Activated gamma-delta T cell treated with anti-CD3 and anti-CD28 coated beads, Interleukin-2, amount 50 U/mL, for 16 hours (primary cell): Measurements from ENCODE around the gene KNDC1.
"Not testable (repeated sequence)": the region's sequence is repeated elsewhere in the genome, so short reads cannot be mapped to it uniquely, and the experiment has no call there.

Experiments used
- DNase-seq: peaks from one replicate; pipeline ENCODE4 v3.0.0-alpha.2; 2020; ENCODE audit warnings: low read depth

The KNDC1 gene

GRCh38 chr10:133221756-133222155 is 61.7 kb downstream of the KNDC1 start:
- not testable (repeated sequence) for DNase-seq

DNA sequence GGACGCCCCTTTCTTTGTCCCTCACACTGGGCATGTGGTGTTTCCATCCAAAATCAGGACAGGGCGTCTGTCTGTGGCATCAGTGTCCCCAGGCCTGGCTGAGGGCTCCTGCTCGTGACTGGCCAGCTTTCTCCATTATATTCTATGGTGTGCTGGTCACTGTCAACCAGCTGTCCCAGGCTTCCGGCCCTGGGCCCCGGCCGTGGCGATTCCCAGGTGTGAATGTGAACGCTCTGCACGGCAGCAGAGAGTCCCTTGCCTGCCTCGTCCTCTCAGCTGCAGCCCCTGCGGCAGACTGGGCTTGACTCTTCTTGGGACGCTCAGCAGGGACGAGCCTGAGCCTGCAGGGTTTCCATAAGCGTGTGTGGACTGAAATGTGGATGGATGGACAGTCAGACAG is 64.1 kb downstream of the KNDC1 start:
- no peak for DNase-seq

GRCh38 chr10:133224756-133225372 is 64.8 kb downstream of the KNDC1 start:
- DNase-seq, result no peak

- DNase-seq, result no peak
Observed at GRCh38 chr10:133225707-133226191, 65.7 kb downstream of the KNDC1 start.

GRCh38 chr10:133226251-133226808 is 66.3 kb downstream of the KNDC1 start:
- DNase-seq, result no peak

- no peak for DNase-seq
Observed at GRCh38 chr10:133227256-133227655, 67.2 kb downstream of the KNDC1 start.

- no peak for DNase-seq
Observed at GRCh38 chr10:133229265-133230043, 69.4 kb downstream of the KNDC1 start.

GRCh38 chr10:133230044-133230361 is 70.0 kb downstream of the KNDC1 start, which contains the start of gene UTF1:
UTF1 (plus strand) TSS chr10:133230217; CDS start chr10:133230289, 72 bp downstream.
- no peak for DNase-seq

DNA sequence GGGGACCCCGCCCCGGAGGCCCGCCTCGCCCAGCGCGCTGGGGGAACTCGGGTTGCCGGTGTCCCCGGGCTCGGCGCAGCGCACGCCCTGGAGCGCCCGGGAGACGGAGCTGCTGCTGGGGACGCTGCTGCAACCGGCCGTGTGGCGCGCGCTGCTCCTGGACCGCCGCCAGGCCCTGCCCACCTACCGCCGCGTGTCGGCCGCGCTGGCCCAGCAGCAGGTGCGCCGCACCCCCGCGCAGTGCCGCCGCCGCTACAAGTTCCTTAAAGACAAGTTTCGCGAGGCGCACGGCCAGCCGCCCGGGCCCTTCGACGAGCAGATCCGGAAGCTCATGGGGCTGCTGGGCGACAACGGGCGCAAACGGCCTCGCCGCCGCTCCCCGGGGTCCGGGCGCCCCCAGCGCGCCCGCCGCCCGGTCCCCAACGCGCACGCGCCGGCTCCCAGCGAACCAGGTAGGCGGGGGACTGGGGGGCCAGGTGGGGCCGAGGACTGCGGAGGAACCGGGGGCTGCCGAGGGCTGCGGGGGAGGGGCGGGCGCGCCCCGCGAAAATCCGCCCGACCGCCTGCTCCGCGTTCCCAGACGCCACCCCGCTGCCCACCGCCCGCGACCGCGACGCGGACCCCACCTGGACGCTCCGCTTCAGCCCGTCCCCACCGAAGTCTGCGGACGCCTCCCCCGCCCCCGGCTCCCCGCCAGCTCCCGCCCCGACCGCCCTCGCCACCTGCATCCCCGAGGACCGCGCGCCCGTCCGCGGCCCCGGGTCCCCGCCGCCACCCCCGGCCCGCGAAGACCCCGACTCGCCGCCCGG is 70.6 kb downstream of the KNDC1 start:
- DNase-seq, result no peak

GRCh38 chr10:133231244-133231945 is 71.4 kb downstream of the KNDC1 start:
- no peak for DNase-seq

GRCh38 chr10:133231946-133232574 is 72.0 kb downstream of the KNDC1 start:
- DNase-seq, result no peak

DNA sequence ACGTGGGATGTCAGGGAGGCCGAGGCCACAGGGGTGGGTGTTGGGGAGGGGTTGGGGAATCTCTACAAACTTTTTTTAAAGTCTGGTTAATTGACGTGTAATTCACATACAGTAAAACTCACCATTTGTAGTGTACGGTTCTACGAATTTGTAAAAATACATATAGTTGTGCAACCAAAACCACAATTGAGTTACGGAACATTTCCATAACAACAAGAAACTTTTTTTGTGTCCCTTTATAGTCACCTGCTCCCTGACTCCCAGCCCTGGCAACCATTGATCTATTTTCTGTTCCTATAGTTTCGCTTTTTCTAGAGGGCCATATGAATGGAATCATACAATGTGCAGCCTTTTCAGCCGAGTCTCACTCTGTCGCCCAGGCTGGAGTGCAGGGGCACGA is 74.8 kb downstream of the KNDC1 start:
- not testable (repeated sequence) for DNase-seq

DNA sequence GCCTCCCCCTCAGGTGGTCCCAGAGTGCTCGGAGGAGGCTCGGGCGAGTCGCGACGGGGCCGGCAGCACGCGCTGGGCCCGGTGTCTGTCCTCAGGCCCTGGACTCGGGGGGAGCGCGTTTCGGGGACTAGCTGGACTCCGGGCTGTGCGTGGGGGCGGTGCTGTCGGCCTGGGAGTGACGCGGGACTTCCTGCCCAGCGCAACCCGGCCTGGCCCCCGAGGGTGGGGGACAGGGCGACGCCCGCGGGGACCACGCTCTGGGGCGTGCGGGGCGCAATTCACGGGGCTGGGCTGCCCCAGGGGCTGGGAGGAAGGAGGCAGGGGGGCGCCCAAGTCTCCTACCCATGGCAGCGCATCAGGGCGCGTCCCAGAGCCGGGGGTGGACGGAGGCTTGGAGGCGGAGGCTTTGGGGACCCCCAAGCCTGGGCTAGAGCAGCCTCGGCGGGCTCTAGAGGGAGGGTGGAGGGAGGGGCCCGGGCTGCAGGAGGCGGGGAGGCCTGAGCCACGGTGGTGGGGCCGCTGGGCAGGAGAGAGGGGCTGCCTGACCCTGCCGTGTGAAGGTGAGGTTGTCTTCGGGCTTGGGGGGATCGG is 75.3 kb downstream of the KNDC1 start:
- no peak for DNase-seq

DNA sequence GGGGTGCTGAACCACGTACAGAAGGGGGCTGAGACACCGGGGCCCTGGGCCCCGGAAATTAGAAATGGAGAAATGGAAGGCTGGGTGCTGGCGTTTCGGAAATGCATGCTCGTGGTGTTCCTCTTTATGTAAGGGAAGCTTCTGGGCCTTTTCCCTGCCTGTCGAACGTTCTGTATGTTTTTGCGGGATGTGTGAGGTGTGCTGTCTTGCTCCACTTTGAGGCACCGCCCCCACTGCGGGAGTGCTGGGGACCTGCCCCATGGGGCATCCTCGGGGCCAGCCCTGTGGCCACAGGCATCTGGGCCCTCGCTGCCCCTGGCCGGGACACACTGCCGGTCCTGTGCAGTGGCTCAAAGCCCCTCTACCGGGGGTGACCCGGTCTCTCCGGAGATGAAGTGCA is 75.9 kb downstream of the KNDC1 start:
- DNase-seq, result no peak

- no peak for DNase-seq
Observed at GRCh38 chr10:133236401-133237240, 76.6 kb downstream of the KNDC1 start.

DNA sequence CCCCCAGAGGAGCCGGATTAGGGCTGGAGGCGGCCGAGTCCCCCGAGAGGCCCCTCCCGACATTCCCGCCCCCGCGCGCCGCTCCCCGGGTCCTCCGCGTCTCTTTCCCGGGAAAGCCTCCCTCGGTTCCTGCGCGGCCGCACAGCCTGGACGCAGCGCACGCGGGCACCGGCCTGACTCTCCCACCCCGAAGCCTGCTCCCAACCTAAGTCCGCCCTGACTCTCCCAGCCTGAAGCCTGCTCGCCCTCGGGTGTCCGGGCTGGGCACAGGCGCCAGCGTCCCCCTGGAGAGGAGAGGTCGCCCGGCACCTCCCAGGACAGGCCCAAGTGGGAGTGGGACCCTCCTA is 77.2 kb downstream of the KNDC1 start:
- DNase-seq, result no peak

- DNase-seq, result no peak
Observed at GRCh38 chr10:133237588-133238465, 77.8 kb downstream of the KNDC1 start, which contains the start of gene VENTX. VENTX (plus strand) TSS chr10:133237855; CDS start chr10:133237915, 60 bp downstream.

- no peak for DNase-seq
Observed at GRCh38 chr10:133238466-133238804, 78.4 kb downstream of the KNDC1 start.

DNA sequence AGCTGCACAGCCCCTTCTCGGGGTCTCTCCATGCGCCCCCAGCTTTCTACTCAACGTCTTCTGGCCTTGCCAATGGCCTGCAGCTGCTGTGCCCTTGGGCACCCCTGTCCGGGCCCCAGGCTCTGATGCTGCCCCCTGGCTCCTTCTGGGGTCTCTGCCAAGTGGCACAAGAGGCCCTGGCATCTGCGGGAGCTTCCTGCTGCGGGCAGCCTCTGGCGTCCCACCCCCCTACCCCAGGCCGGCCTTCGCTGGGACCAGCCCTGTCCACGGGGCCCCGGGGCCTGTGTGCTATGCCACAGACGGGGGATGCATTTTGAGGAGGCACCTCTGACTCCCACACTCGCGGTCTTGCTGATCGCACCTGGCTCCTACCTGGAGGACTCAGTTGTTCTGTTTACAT is 80.0 kb downstream of the KNDC1 start:
- no peak for DNase-seq
